Ectodermal cell (in vitro differentiated cells): Measurements from ENCODE around the gene ELFN2.

ENCODE experiments used
- H3K27ac ChIP-seq: 2 replicates; pipeline ENCODE4 v1.7.0; 2013; ENCODE audit warnings: mild to moderate bottlenecking, low read depth, low read length; ENCODE audit not compliant: insufficient read depth, poor library complexity, severe bottlenecking
- H3K27me3 ChIP-seq: 2 replicates; pipeline ENCODE4 v1.7.0; 2013; ENCODE audit warnings: mild to moderate bottlenecking, low read length; ENCODE audit not compliant: insufficient read depth, control insufficient read depth, poor library complexity, severe bottlenecking
- H3K36me3 ChIP-seq: one replicate; pipeline ENCODE4 v1.7.0; 2013; ENCODE audit warnings: low read length; ENCODE audit not compliant: control insufficient read depth, insufficient read depth
- H3K4me1 ChIP-seq: one replicate; pipeline ENCODE4 v1.7.0; 2013; ENCODE audit warnings: low read length; ENCODE audit not compliant: control insufficient read depth, insufficient read depth
- H3K4me3 ChIP-seq: 2 replicates; pipeline ENCODE4 v1.7.0; 2013; ENCODE audit warnings: low read depth, low read length, control low read depth; ENCODE audit not compliant: insufficient read depth
- H3K9me3 ChIP-seq: 2 replicates; pipeline ENCODE4 v1.7.0; 2013; ENCODE audit warnings: mild to moderate bottlenecking, low read length, moderate library complexity; ENCODE audit not compliant: control insufficient read depth
- WGBS, 2 experiments: methylation state at CpG; one replicate each; pipeline ENCODE4 v1.1.7; 2013; ENCODE audit warnings: missing lambda C conversion rate in 2 of 2; 5-methylcytosine and 5-hydroxymethylcytosine counted together

The ELFN2 gene

GRCh38 chr22:37375801-37376200 lies 51.5 kb downstream of the ELFN2 start:
- no peaks in the 10 kb centered on the region for H3K4me1 ChIP-seq
- H3K27me3 ChIP-seq = no peaks in the 10 kb centered on the region
- 93% methylated on average over 7 of the region's 8 CpGs for WGBS, 2 experiments

GRCh38 chr22:37374571-37374970 lies 52.7 kb downstream of the ELFN2 start:
- H3K4me3 ChIP-seq = no peak overlapping the region
- 96% methylated on average over 35 of the region's 35 CpGs for WGBS, 2 experiments
- H3K9me3 ChIP-seq = no peaks in the 10 kb centered on the region
- H3K27me3 ChIP-seq = no peaks in the 10 kb centered on the region
- peaks cover 9% of the 10 kb centered on the region for H3K4me1 ChIP-seq
- no peak overlapping the region for H3K27ac ChIP-seq
- no peaks in the 10 kb centered on the region for H3K36me3 ChIP-seq

More at GRCh38 chr22:37375801-37376200, 51.5 kb downstream of the ELFN2 start:
- no peaks in the 10 kb centered on the region for H3K9me3 ChIP-seq
- no peak overlapping the region for H3K27ac ChIP-seq
- no peak overlapping the region for H3K4me3 ChIP-seq
- no peaks in the 10 kb centered on the region for H3K36me3 ChIP-seq

GRCh38 chr22:37373451-37373850 lies 53.8 kb downstream of the ELFN2 start:
- Histone ChIP-seq H3K9me3 (no peaks in the 10 kb centered on the region), H3K4me1 (peaks cover 16% of the 10 kb centered on the region), H3K36me3 (no peaks in the 10 kb centered on the region), H3K27ac (no peak overlapping the region), H3K4me3 (no peak overlapping the region), H3K27me3 (no peaks in the 10 kb centered on the region)
- 96% methylated on average over 33 of the region's 33 CpGs for WGBS, 2 experiments

GRCh38 chr22:37371911-37372310 lies 55.4 kb downstream of the ELFN2 start:
- peaks cover 19% of the 10 kb centered on the region for H3K4me1 ChIP-seq
- no peaks in the 10 kb centered on the region for H3K9me3 ChIP-seq
- H3K27ac ChIP-seq = no peak overlapping the region
- no peaks in the 10 kb centered on the region for H3K27me3 ChIP-seq
- no peaks in the 10 kb centered on the region for H3K36me3 ChIP-seq
- whole genome bisulfite sequencing, 2 experiments = 91 to 94% methylated on average over 18 of the region's 18 CpGs
- no peak overlapping the region for H3K4me3 ChIP-seq

GRCh38 chr22:37371491-37371890 lies 55.8 kb downstream of the ELFN2 start:
- H3K4me3 ChIP-seq = no peak overlapping the region

GRCh38 chr22:37370306-37370979 lies 56.8 kb downstream of the ELFN2 start:
- 78 to 83% methylated on average over 12 of the region's 12 CpGs for WGBS, 2 experiments
- Histone ChIP-seq H3K27ac (no peak overlapping the region), H3K27me3 (no peaks in the 10 kb centered on the region), H3K9me3 (no peaks in the 10 kb centered on the region), H3K4me3 (no peak overlapping the region), H3K36me3 (no peaks in the 10 kb centered on the region), H3K4me1 (peaks cover 19% of the 10 kb centered on the region)

More at GRCh38 chr22:37371491-37371890, 55.8 kb downstream of the ELFN2 start:
- no peaks in the 10 kb centered on the region for H3K27me3 ChIP-seq
- no peaks in the 10 kb centered on the region for H3K36me3 ChIP-seq
- H3K4me1 ChIP-seq = peaks cover 19% of the 10 kb centered on the region
- no peak overlapping the region for H3K27ac ChIP-seq
- no peaks in the 10 kb centered on the region for H3K9me3 ChIP-seq
- whole genome bisulfite sequencing, 2 experiments = 88 to 90% methylated on average over 8 of the region's 8 CpGs

GRCh38 chr22:37369483-37369882 lies 57.8 kb downstream of the ELFN2 start:
- H3K4me1 ChIP-seq = peaks cover 25% of the 10 kb centered on the region
- H3K36me3 ChIP-seq = no peaks in the 10 kb centered on the region
- 88% methylated on average over 10 of the region's 10 CpGs for WGBS, 2 experiments
- H3K4me3 ChIP-seq = no peak overlapping the region
- H3K27ac ChIP-seq = no peak overlapping the region
- no peaks in the 10 kb centered on the region for H3K9me3 ChIP-seq
- no peaks in the 10 kb centered on the region for H3K27me3 ChIP-seq

GRCh38 chr22:37368058-37368457 lies 59.2 kb downstream of the ELFN2 start:
- peaks cover 25% of the 10 kb centered on the region for H3K4me1 ChIP-seq
- WGBS, 2 experiments = 65 to 69% methylated on average over 4 of the region's 4 CpGs
- no peaks in the 10 kb centered on the region for H3K9me3 ChIP-seq
- H3K4me3 ChIP-seq = no peak overlapping the region
- H3K27me3 ChIP-seq = no peaks in the 10 kb centered on the region
- H3K36me3 ChIP-seq = no peaks in the 10 kb centered on the region
- no peak overlapping the region for H3K27ac ChIP-seq

- Histone ChIP-seq H3K4me3 (no peak overlapping the region), H3K27ac (no peak overlapping the region), H3K9me3 (no peaks in the 10 kb centered on the region), H3K4me1 (peaks cover 25% of the 10 kb centered on the region), H3K36me3 (no peaks in the 10 kb centered on the region), H3K27me3 (no peaks in the 10 kb centered on the region)
- WGBS, 2 experiments = 87 to 91% methylated on average over 8 of the region's 8 CpGs
These were observed 60.7 kb downstream of the ELFN2 start for GRCh38 chr22:37366601-37367000.

GRCh38 chr22:37365950-37366349 lies 61.3 kb downstream of the ELFN2 start:
- no peaks in the 10 kb centered on the region for H3K36me3 ChIP-seq
- H3K27ac ChIP-seq = no peak overlapping the region
- no peaks in the 10 kb centered on the region for H3K27me3 ChIP-seq
- no peak overlapping the region for H3K4me3 ChIP-seq
- H3K9me3 ChIP-seq = no peaks in the 10 kb centered on the region
- WGBS, 2 experiments = 96 to 97% methylated on average over 10 of the region's 10 CpGs
- peaks cover 25% of the 10 kb centered on the region for H3K4me1 ChIP-seq
